HCT116 (cell line): ENCODE data around the gene ALPP. TPM values are rescaled to one million over a fixed set of nuclear protein-coding genes. Genes with fewer than 3 reads are reported as not detected.

ENCODE experiments used
- ATAC-seq: fragments of 200-7000 bp; cut with Tn5 transposase; 2 replicates; pipeline ENCODE4 v1.9.1; 2020; ENCODE audit warnings: mild to moderate bottlenecking, moderate library complexity
- BruUV-seq: library from RNA; stranded (reverse); fragments of 400-500 nt; replicated peaks from 2 replicates; lab custom pipeline; 2021; lab: Mats Ljungman, UMichigan
- CTCF ChIA-PET: fragments of 300-600 bp; sonication (Branson Sonifier 250); formaldehyde crosslinking; loops from one replicate; lab custom pipeline; 2021; ENCODE audit warnings: antibody characterized with exemption; lab: Charles Lee
- POLR2A ChIA-PET: fragments of 300-600, 350-600 bp; sonication (Branson Sonifier 250); formaldehyde crosslinking; loops from one replicate; lab custom pipeline; 2021; ENCODE audit warnings: antibody characterized with exemption; lab: Charles Lee
- RAD21 ChIA-PET, 2 experiments: fragments of 300-600 bp; sonication (Branson Sonifier 250); formaldehyde crosslinking; loops; one replicate each; lab custom pipeline; 2023; ENCODE audit warnings: low total read pairs in 2 of 2; ENCODE audit not compliant: uncharacterized antibody in 2 of 2, unreplicated experiment in 2 of 2, low non-redundant PET in 1 of 2; lab: Charles Lee
- DNase-seq: peaks from one replicate; pipeline ENCODE4 v3.0.0-alpha.2; 2010; ENCODE audit warnings: low read depth, low spot score
- H2AFZ ChIP-seq: fragments of 200-600 bp; shearing (Covaris generic), sonication (generic); 2 replicates; pipeline ENCODE4 v1.6.1; 2017; ENCODE audit warnings: low read depth, mixed run types, mixed read lengths, antibody characterized with exemption, low read length; ENCODE audit not compliant: poor library complexity, severe bottlenecking
- H3K27ac ChIP-seq: 2 replicates; pipeline ENCODE4 v1.5.1; 2012; ENCODE audit warnings: low read depth, low read length
- H3K27me3 ChIP-seq: fragments of 200-600 bp; sonication (generic); 2 replicates; pipeline ENCODE4 v1.6.1; 2016; ENCODE audit warnings: mixed run types, low read length, mixed read lengths; ENCODE audit not compliant: insufficient read depth
- H3K36me3 ChIP-seq, 2 experiments: fragments of 200-500 bp in 1 of 2; fragments of 200-600 bp in 1 of 2; sonication (Bioruptor generic) in 1 of 2; sonication (generic) in 1 of 2; 2 replicates each; pipeline versions ENCODE4 v1.5.1 to v1.6.1; 2014 to 2016; ENCODE audit warnings: low read length in 2 of 2, inconsistent platforms in 1 of 2, mixed read lengths in 1 of 2, mixed run types in 1 of 2; ENCODE audit not compliant: insufficient read depth in 2 of 2, control insufficient read depth in 1 of 2
- H3K4me1 ChIP-seq, 2 experiments: fragments of 200-600 bp in 1 of 2; sonication (generic) in 1 of 2; 2 replicates each; pipeline versions ENCODE4 v1.5.1 to v1.6.1; 2012 to 2017; ENCODE audit warnings: low read length in 2 of 2, inconsistent platforms in 1 of 2, mild to moderate bottlenecking in 1 of 2, mixed read lengths in 1 of 2, mixed run types in 1 of 2, moderate library complexity in 1 of 2; ENCODE audit not compliant: insufficient read depth in 2 of 2, control insufficient read depth in 1 of 2
- H3K4me2 ChIP-seq: fragments of 200-600 bp; sonication (generic); 2 replicates; pipeline ENCODE4 v1.6.1; 2017; ENCODE audit warnings: mixed run types, low read length, mixed read lengths
- H3K4me3 ChIP-seq, 2 experiments: fragments of 200-600 bp in 1 of 2; sonication (generic) in 1 of 2; replicated peaks in 1 of 2; 2 replicates each; pipeline ENCODE4 v1.5.1; 2011 to 2016; ENCODE audit warnings: low read length in 2 of 2, control low read depth in 1 of 2, low read depth in 1 of 2, mild to moderate bottlenecking in 1 of 2, mixed read lengths in 1 of 2, mixed run types in 1 of 2
- H3K79me2 ChIP-seq: fragments of 200-600 bp; sonication (generic); 2 replicates; pipeline ENCODE4 v1.6.1; 2017; ENCODE audit warnings: mild to moderate bottlenecking, mixed run types, low read length, moderate library complexity, mixed read lengths; ENCODE audit not compliant: insufficient read depth
- H3K9ac ChIP-seq: fragments of 200-600 bp; sonication (generic); 2 replicates; pipeline ENCODE4 v1.6.1; 2016; ENCODE audit warnings: low read length, mixed read lengths
- H3K9me2 ChIP-seq: fragments of 200-600 bp; sonication (generic), shearing (Covaris generic); 2 replicates; pipeline ENCODE4 v1.6.1; 2017; ENCODE audit warnings: mixed run types, mild to moderate bottlenecking, moderate library complexity; ENCODE audit not compliant: insufficient read depth
- H3K9me3 ChIP-seq, 2 experiments: fragments of 200-500 bp in 1 of 2; fragments of 200-600 bp in 1 of 2; sonication (Bioruptor generic) in 1 of 2; sonication (generic) in 1 of 2; 2 replicates each; pipeline ENCODE4 v1.6.1; 2014 to 2017; ENCODE audit warnings: low read length in 2 of 2, mixed read lengths in 2 of 2, inconsistent platforms in 1 of 2, low read depth in 1 of 2, mild to moderate bottlenecking in 1 of 2, mixed run types in 1 of 2, moderate library complexity in 1 of 2; ENCODE audit not compliant: control insufficient read depth in 1 of 2, insufficient read depth in 1 of 2
- H4K20me1 ChIP-seq: fragments of 200-600 bp; sonication (generic), shearing (Covaris generic); 2 replicates; pipeline ENCODE4 v1.6.1; 2017; ENCODE audit warnings: mixed run types, mild to moderate bottlenecking, moderate library complexity; ENCODE audit not compliant: insufficient read depth
- ATF3 ChIP-seq: IDR thresholded peaks from 2 replicates; pipeline ENCODE4 v1.6.1; 2012
- CBX3 ChIP-seq: IDR thresholded peaks from 2 replicates; pipeline ENCODE4 v1.6.1; 2012; ENCODE audit warnings: low read depth
- CTCF ChIP-seq, 3 experiments: fragments of 200-600 bp in 1 of 3; sonication (generic) in 1 of 3; IDR thresholded peaks in 2 of 3; conservative IDR thresholded peaks in 1 of 3; 2 replicates each; pipeline ENCODE4 v1.5.1; 2012 to 2017; ENCODE audit warnings: low read depth in 2 of 3, low read length in 2 of 3, antibody characterized with exemption in 1 of 3, borderline replicate concordance in 1 of 3, control low read depth in 1 of 3, mild to moderate bottlenecking in 1 of 3, mixed read lengths in 1 of 3, mixed run types in 1 of 3, moderate library complexity in 1 of 3; ENCODE audit not compliant: insufficient read depth in 1 of 3
- EGR1 ChIP-seq: IDR thresholded peaks from 2 replicates; pipeline ENCODE4 v1.6.1; 2012; ENCODE audit warnings: low read depth
- ELF1 ChIP-seq: IDR thresholded peaks from 2 replicates; pipeline ENCODE4 v1.6.1; 2012; ENCODE audit warnings: low read depth, borderline replicate concordance
- EZH2 ChIP-seq: fragments of 200-600 bp; sonication (generic); IDR thresholded peaks from 2 replicates; pipeline ENCODE4 v1.6.1; 2017; ENCODE audit warnings: antibody characterized with exemption, mixed run types
- FOSL1 ChIP-seq: IDR thresholded peaks from 2 replicates; pipeline ENCODE4 v1.6.1; 2012; ENCODE audit warnings: low read depth
- JUND ChIP-seq: IDR thresholded peaks from 2 replicates; pipeline ENCODE4 v1.6.1; 2012
- POLR2A ChIP-seq: IDR thresholded peaks from 2 replicates; pipeline ENCODE4 v1.7.0; 2011; ENCODE audit warnings: borderline replicate concordance; ENCODE audit not compliant: insufficient read depth, insufficient read length; ENCODE audit errors: extremely low read depth
- POLR2AphosphoS5 ChIP-seq: IDR thresholded peaks from 2 replicates; pipeline ENCODE4 v1.6.1; 2011; ENCODE audit warnings: mild to moderate bottlenecking, low read depth, low read length, moderate library complexity
- RAD21 ChIP-seq: IDR thresholded peaks from 2 replicates; pipeline ENCODE4 v1.6.1; 2012; ENCODE audit warnings: low read depth, mild to moderate bottlenecking
- SRF ChIP-seq: IDR thresholded peaks from 2 replicates; pipeline ENCODE4 v1.6.1; 2012; ENCODE audit warnings: low read depth
- TCF7L2 ChIP-seq: IDR thresholded peaks from 2 replicates; pipeline ENCODE4 v1.7.0; 2011; ENCODE audit warnings: borderline replicate concordance, inconsistent platforms; ENCODE audit not compliant: insufficient read depth, insufficient read length; ENCODE audit errors: extremely low read depth
- ZBTB33 ChIP-seq: IDR thresholded peaks from 2 replicates; pipeline ENCODE4 v1.6.1; 2011; ENCODE audit warnings: mild to moderate bottlenecking, low read length, moderate library complexity; ENCODE audit not compliant: insufficient replicate concordance; ENCODE audit errors: extremely low read depth
- ZFX ChIP-seq: fragments of 450-650 bp; IDR thresholded peaks from 2 replicates; pipeline ENCODE4 v1.6.1; 2017
- ZNF274 ChIP-seq: fragments of 200-500 bp; sonication (Bioruptor generic); IDR thresholded peaks from 2 replicates; pipeline ENCODE4 v1.6.1; 2014; ENCODE audit warnings: mild to moderate bottlenecking, low read depth, low read length, inconsistent platforms
- intact Hi-C: fragments of 100-400 bp; cut with micrococcal nuclease; formaldehyde crosslinking; loops from 2 replicates; pipeline ENCODE4 v1.10.0; 2022
- total RNA-seq: library from RNA; stranded (reverse); gene quantifications from one replicate; pipeline ENCODE4 v1.2.1, GENCODE V29; 2021; ENCODE audit not compliant: unreplicated experiment

The ALPP gene
- total RNA-seq, 1 experiment from 2014 or later = 0.34 TPM

GRCh38 chr2:232341061-232341738, 37.4 kb upstream of the ALPP start:
- H3K9me2 ChIP-seq = no peaks in the 10 kb centered on the region
- RAD21 ChIA-PET = no interaction called here
- no peak overlapping the region for H3K4me3 ChIP-seq
- no peak overlapping the region for H3K9ac ChIP-seq
- BruUV-seq = no TSS peak
- no peaks in the 10 kb centered on the region for H3K9me3 ChIP-seq
- no peaks in the 10 kb centered on the region for H3K36me3 ChIP-seq
- H3K4me2 ChIP-seq = no peak overlapping the region
- intact Hi-C loops = loop anchor here (10.0 kb wide), 1 partner anchor 184 kb away; the partner anchor contains the start of genes CHRND and PRSS56
- POLR2A ChIA-PET = no interaction called here
- H3K79me2 ChIP-seq = no peaks in the 10 kb centered on the region
- CTCF ChIA-PET = no interaction called here
- H3K4me1 ChIP-seq = no peaks in the 10 kb centered on the region
- H3K27ac ChIP-seq = no peak overlapping the region
- no peaks in the 10 kb centered on the region for H4K20me1 ChIP-seq
- DNase-seq (no peak), ATAC-seq (no peak)
- H2AFZ ChIP-seq = no peak overlapping the region
- TF ChIP-seq SRF = no peak
- no peak for TF ChIP-seq POLR2AphosphoS5
- TF ChIP-seq ATF3 = no peak
- TF ChIP-seq JUND = no peak
- TF ChIP-seq POLR2A = no peak
- no peak for TF ChIP-seq FOSL1
- TF ChIP-seq RAD21 = no peak
- TF ChIP-seq CBX3 = no peak
- no peak for TF ChIP-seq ZBTB33
- no peak for TF ChIP-seq CTCF (IDR thresholded peaks at IDR 0.05 in 2 of 3, conservative IDR thresholded peaks at IDR 0.05 in 1 of 3; ENCODE audit: borderline replicate concordance in 1 of 3, insufficient read depth in 1 of 3, low read depth in 2 of 3, low read length in 2 of 3)
- no peak for TF ChIP-seq ZNF274
- TF ChIP-seq EZH2 = no peak
- TF ChIP-seq ELF1 = no peak
- TF ChIP-seq ZFX = no peak
- TF ChIP-seq TCF7L2 = no peak
- TF ChIP-seq EGR1 = no peak
- TF ChIP-seq, all 23 proteins: peak for 0
- H3K27me3 ChIP-seq = no peaks in the 10 kb centered on the region
